ENCODE measurements around the gene FAM217A.

The FAM217A gene

GRCh38 chr6:4041480-4041879 is 37.5 kb downstream of the FAM217A start:
- Histone ChIP-seq H3K36me3 (ENCODE audit: control insufficient read depth, insufficient read depth, low read length) (no peaks in the 10 kb centered on the region), H3K4me2 (ENCODE audit: low read length) (no peak overlapping the region), H3K4me3 (ENCODE audit: low read depth, low read length) (no peak overlapping the region), H2AFZ (no peak overlapping the region), H3K27ac (no peak overlapping the region), H3K9me3 (ENCODE audit: control insufficient read depth, low read length) (no peaks in the 10 kb centered on the region), H3K4me1 (no peaks in the 10 kb centered on the region), H3K79me2 (peaks cover 15% of the 10 kb centered on the region), H3K9ac (no peak overlapping the region), H3K27me3 (ENCODE audit: control insufficient read depth, insufficient read depth, low read length) (no peaks in the 10 kb centered on the region)
- no peak for TF ChIP-seq CTCF (IDR thresholded peaks at IDR 0.05)

- no peak overlapping the region for H2AFZ ChIP-seq
- peaks cover 24% of the 10 kb centered on the region for H3K79me2 ChIP-seq
- no peaks in the 10 kb centered on the region for H3K27me3 ChIP-seq (ENCODE audit: control insufficient read depth, insufficient read depth, low read length)
- TF ChIP-seq CTCF (IDR thresholded peaks at IDR 0.05), result no peak
- H3K36me3 ChIP-seq (ENCODE audit: control insufficient read depth, insufficient read depth, low read length), result no peaks in the 10 kb centered on the region
- no peak overlapping the region for H3K9ac ChIP-seq
- no peaks in the 10 kb centered on the region for H3K9me3 ChIP-seq (ENCODE audit: control insufficient read depth, low read length)
- H3K27ac ChIP-seq, result no peak overlapping the region
- no peaks in the 10 kb centered on the region for H3K4me1 ChIP-seq
- H3K4me3 ChIP-seq (ENCODE audit: low read depth, low read length), result no peak overlapping the region
- no peak overlapping the region for H3K4me2 ChIP-seq (ENCODE audit: low read length)
Measured at GRCh38 chr6:4039348-4039747, 39.6 kb downstream of the FAM217A start.

GRCh38 chr6:4036581-4036980 is 42.4 kb downstream of the FAM217A start:
- H2AFZ ChIP-seq, result no peak overlapping the region
- no peak overlapping the region for H3K9ac ChIP-seq
- no peaks in the 10 kb centered on the region for H3K27me3 ChIP-seq (ENCODE audit: control insufficient read depth, insufficient read depth, low read length)
- no peak for TF ChIP-seq CTCF (IDR thresholded peaks at IDR 0.05)
- no peaks in the 10 kb centered on the region for H3K36me3 ChIP-seq (ENCODE audit: control insufficient read depth, insufficient read depth, low read length)
- no peaks in the 10 kb centered on the region for H3K9me3 ChIP-seq (ENCODE audit: control insufficient read depth, low read length)
- no peak overlapping the region for H3K4me3 ChIP-seq (ENCODE audit: low read depth, low read length)
- H3K4me2 ChIP-seq (ENCODE audit: low read length), result no peak overlapping the region
- H3K79me2 ChIP-seq, result peaks cover 36% of the 10 kb centered on the region
- no peaks in the 10 kb centered on the region for H3K4me1 ChIP-seq
- no peak overlapping the region for H3K27ac ChIP-seq

- Histone ChIP-seq H3K4me3 (ENCODE audit: low read depth, low read length) (no peak overlapping the region), H3K4me1 (no peaks in the 10 kb centered on the region), H3K4me2 (ENCODE audit: low read length) (peak overlapping the region; percentile 2)
Measured at GRCh38 chr6:4032475-4032874, 46.5 kb downstream of the FAM217A start.

More at GRCh38 chr6:4032475-4032874, 46.5 kb downstream of the FAM217A start:
- Histone ChIP-seq H3K27me3 (ENCODE audit: control insufficient read depth, insufficient read depth, low read length) (no peaks in the 10 kb centered on the region), H3K9me3 (ENCODE audit: control insufficient read depth, low read length) (no peaks in the 10 kb centered on the region), H3K79me2 (peaks cover 52% of the 10 kb centered on the region), H3K27ac (no peak overlapping the region), H2AFZ (no peak overlapping the region), H3K36me3 (ENCODE audit: control insufficient read depth, insufficient read depth, low read length) (no peaks in the 10 kb centered on the region), H3K9ac (no peak overlapping the region)
- no peak for TF ChIP-seq CTCF (IDR thresholded peaks at IDR 0.05)

Measured in parathyroid adenoma (tissue), 2 donors.